Motor neuron (in vitro differentiated cells): Measurements from ENCODE around the gene CDH1. TPM values are rescaled to one million over a fixed set of nuclear protein-coding genes. Genes with fewer than 3 reads are reported as not detected.

ENCODE experiments used
- ATAC-seq, 8 experiments: fragments of 200-7000 bp; cut with Tn5 transposase; replicated peaks in 6 of 8; 2 replicates each; pipeline ENCODE4 v1.8.0; 2021; ENCODE audit warnings: mild to moderate bottlenecking in 8 of 8, moderate library complexity in 8 of 8
- H3K27ac ChIP-seq, 2 donors: fragments of 250-450 bp; sonication (Bioruptor Pico); 2 replicates each; pipeline ENCODE4 v1.9.0; 2021; ENCODE audit warnings: antibody characterized with exemption in 2 of 2, mild to moderate bottlenecking in 2 of 2, moderate library complexity in 1 of 2
- H3K4me1 ChIP-seq, 2 donors: fragments of 250-450 bp; sonication (Bioruptor Pico); replicated peaks in 1 of 2; 2 replicates each; pipeline ENCODE4 v1.6.1; 2021; ENCODE audit warnings: antibody characterized with exemption in 2 of 2, mild to moderate bottlenecking in 2 of 2, moderate library complexity in 1 of 2
- H3K4me3 ChIP-seq, 5 donors: fragments of 250-450 bp; sonication (Bioruptor Pico); 2 replicates each; pipeline ENCODE4 v1.9.0; 2021; ENCODE audit warnings: antibody characterized with exemption in 5 of 5, mild to moderate bottlenecking in 5 of 5, moderate library complexity in 4 of 5
- WGBS, 10 experiments: fragments of 450-650 bp; shearing (Covaris generic); methylation state at CpG; one replicate each; pipeline ENCODE4 v1.0.0; 2022; 5-methylcytosine and 5-hydroxymethylcytosine counted together
- in situ Hi-C, 9 experiments: fragments of 400-800 bp; cut with MboI; loops; one replicate each; pipeline ENCODE4 v1.15.0; 2021; ENCODE audit warnings: low sequenced_read_pairs in 9 of 9, low pct_unique_long_range_greater_than_20kb in 2 of 9; ENCODE audit not compliant: unreplicated experiment in 9 of 9
- total RNA-seq, 8 experiments: library from RNA; unstranded; fragments of 300-600 nt; gene quantifications; 2 replicates each; pipeline versions ENCODE4 v1.2.3 to v1.2.4, GENCODE V29; 2022

The CDH1 gene
- total RNA-seq, 8 experiments from 2014 or later, result 0.09 to 6.8 (median 0.55) TPM

DNA sequence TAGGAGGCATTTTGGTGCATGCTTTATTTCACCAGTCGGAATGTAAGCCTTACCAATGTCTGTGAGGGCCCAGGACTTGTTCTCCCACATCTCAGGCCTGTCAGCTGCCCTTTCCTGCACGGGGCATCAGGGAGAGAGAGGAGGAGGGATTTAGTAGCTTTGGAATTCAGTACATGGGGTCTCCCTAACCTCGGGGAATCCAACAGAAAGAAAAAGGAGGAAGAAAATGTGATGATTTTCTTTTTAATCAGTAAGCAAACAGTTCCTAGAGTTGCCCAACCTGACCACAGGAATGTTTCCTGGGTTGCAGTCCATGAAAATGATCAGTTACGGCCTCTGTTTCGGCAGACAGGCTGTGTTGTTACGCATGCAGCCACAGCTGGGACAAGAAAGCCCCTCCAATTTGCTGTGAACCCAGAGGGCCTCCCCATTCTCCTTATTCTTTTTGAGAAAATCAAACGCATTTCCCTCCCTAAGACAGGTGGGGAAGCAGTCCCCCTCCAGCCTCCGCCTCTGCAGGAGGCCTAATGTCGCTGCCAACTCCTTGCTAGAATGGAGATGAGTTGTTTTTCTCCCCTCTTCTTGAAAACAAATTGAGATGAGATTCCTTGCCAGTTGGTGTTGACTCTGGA, 53.2 kb downstream of the CDH1 start:
- in situ Hi-C loops, result no loop called here
- ATAC-seq, result peak in 1 of 8 experiments; percentile 50

DNA sequence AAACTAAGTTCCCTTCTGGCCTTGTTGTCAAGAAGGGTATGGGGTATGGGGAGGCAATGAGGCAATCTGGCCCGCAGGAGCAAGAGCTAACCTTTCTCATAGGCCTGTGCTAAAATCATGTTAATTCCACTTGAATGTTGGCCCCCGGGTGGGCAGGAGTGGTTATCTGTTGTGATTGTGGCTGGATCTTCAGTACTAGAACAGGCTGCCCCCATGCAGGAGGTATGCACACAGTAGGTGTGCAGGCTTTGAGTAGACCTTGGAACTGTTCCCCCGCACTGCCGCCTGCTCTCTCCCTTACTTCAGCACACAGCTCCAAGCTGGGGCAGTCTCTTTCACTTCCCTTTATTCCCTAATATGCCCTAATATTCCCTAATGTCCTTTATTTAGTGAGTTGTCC, 53.9 kb downstream of the CDH1 start:
- in situ Hi-C loops, result no loop called here
- no peak overlapping the region for H3K27ac ChIP-seq
- WGBS, 10 experiments, result 0 to 100% (median 94%) methylated on average over 1 to 4 of the region's 4 CpGs; no CpG with 5 or more reads in 3 of the 10 experiments

More for the DNA sequence above, 53.2 kb downstream of the CDH1 start:
- no peak overlapping the region for H3K4me3 ChIP-seq
- H3K27ac ChIP-seq, result peak overlapping the region in 1 of 2 donors; percentile 16
- 20 to 93% (median 59%) methylated on average over 2 to 9 of the region's 9 CpGs; no CpG with 5 or more reads in 3 of the 10 experiments for WGBS, 10 experiments
- H3K4me1 ChIP-seq, result peaks cover 5 to 25% of the 10 kb centered on the region in 2 donors

DNA sequence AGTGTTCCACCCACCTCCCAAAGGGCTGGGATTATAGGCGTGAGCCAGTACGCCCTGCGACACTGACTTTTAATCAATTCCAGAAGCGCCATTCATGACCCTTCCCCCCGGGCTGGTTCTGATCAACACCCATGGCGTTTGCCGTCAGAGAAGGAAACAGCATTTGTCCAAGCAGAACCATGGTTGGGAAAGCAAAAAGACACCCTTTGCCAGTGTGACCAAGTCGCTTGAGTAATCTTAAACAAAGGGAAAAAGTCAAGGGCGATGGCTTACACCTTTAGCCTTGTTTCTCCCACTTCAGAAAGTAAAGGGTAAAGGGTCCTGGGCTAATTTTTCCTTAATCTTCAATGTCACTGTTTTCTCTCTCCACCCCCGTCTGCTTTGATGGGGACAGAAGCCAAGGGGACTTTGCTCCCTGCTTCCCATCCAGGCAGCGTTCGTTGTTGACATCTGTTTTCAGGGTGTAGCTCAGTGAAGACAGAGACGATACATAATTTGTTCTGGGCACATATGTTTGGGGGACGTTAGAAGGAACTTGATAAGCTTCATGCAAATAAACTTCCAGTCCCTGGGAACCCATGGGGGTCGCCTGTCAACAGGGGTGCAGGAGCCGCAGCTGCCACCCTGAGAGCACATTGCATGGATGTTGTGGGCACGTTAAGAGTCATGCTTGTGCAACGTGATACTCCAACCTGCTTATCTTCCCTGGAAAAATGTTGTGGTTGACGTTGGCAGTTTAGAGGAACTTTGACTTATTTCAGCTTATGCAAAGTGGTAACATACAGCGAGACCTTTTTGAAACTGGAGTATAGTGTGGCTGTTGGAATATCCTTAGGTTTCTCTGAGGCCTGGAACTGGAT, 55.6 kb downstream of the CDH1 start:
- WGBS, 10 experiments, result 25 to 100% (median 71%) methylated on average over 1 to 14 of the region's 20 CpGs; no CpG with 5 or more reads in 1 of the 10 experiments
- H3K4me3 ChIP-seq, result no peak overlapping the region
- in situ Hi-C loops, result no loop called here

More for the DNA sequence above, 53.9 kb downstream of the CDH1 start:
- peaks cover 5 to 25% of the 10 kb centered on the region in 2 donors for H3K4me1 ChIP-seq
- no peak overlapping the region for H3K4me3 ChIP-seq
- ATAC-seq, result no peak

DNA sequence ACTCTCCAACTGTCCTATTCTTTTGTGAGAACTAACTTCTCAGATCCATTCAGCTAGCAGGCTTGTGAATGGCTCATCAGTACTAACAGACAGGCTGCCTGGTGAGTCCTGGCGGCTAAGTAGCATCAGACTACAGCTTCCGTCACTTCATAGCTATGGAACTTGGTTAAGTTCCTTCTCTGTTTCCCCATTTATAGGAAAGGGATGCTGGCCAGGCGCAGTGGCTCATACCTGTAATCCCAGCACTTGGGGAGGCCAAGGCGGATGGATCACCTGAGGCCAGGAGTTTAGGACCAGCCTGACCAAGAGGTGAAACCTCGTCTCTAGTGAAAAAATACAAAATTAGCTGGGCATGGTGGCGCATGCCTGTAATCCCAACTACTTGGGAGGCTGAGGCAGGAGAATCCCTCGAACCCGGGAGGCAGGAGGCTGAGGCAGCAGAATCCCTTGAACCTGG, 56.3 kb downstream of the CDH1 start:
- 70 to 100% (median 86%) methylated on average over 1 to 5 of the region's 8 CpGs; no CpG with 5 or more reads in 1 of the 10 experiments for WGBS, 10 experiments
- Histone ChIP-seq H3K27ac (no peak overlapping the region), H3K4me1 (peaks cover 0 to 10% of the 10 kb centered on the region in 2 donors), H3K4me3 (no peak overlapping the region)
- ATAC-seq, result no peak
- in situ Hi-C loops, result no loop called here

More for the DNA sequence above, 55.6 kb downstream of the CDH1 start:
- peak in 1 of 8 experiments; percentile 79 for ATAC-seq
- Histone ChIP-seq H3K27ac (no peak overlapping the region), H3K4me1 (peaks cover 0 to 10% of the 10 kb centered on the region in 2 donors)

DNA sequence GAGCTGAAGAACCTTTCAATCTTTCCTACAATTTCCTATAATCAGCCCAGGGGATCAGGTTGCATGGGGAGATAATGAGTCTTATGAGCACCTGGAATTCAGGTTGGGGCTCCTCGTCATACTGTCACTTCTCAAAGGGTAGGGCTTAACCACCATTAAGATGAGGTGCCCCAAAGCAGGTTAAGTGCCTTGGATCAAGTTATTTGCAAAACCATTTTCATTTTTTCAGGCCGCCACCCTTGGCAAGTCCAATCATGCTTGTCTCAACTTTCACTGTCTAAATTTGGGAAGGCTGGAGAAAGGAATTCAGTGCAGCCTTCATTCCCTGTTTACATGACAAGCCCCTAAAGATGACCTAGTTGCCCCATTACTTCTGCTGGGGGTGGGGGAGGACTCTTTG, 61.3 kb downstream of the CDH1 start:
- H3K4me1 ChIP-seq, result peaks cover 0 to 3% of the 10 kb centered on the region in 2 donors
- in situ Hi-C loops, result no loop called here
- H3K27ac ChIP-seq, result no peak overlapping the region
- ATAC-seq, result peak in 1 of 8 experiments; percentile 13
- WGBS, 10 experiments, result 0 to 94% (median 75%) methylated on average over 1 to 2 of the region's 2 CpGs; no CpG with 5 or more reads in 2 of the 10 experiments
- no peak overlapping the region for H3K4me3 ChIP-seq

DNA sequence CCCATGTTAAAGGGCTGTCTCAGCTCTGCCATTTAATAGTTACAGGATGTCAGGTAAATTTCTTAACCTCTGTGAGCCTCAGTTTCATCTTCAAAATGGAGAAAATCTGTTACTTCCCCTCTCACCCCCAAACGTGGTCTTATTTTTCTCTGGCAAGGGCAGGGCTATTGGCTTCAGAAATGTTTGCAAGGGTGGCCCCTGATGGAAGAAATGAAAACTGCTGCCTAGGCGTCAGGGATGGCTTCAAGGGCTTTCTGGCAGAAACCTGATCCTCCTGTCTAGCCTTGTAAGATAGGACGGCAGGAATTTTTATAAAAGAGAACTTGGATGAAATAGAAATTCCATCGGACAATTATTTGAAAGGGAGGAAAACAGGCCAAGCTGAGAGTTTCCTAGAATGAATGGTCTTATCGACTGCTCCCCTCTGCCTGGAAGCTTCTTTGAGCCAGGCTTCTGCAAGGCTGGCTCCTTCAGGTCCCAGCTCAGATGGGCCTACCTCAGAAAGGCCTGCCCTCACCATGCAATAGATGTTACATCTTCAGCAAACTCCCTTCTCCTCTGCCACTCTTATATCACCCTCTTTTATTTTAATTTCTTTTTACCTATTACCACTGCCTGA, 63.3 kb downstream of the CDH1 start:
- peaks cover 0 to 3% of the 10 kb centered on the region in 2 donors for H3K4me1 ChIP-seq
- in situ Hi-C loops, result loop anchor here in 1 of 9 experiments (10.0 kb wide), 1 partner anchor 96 kb away; no protein-coding TSS in a partner anchor
- H3K4me3 ChIP-seq, result no peak overlapping the region
- H3K27ac ChIP-seq, result no peak overlapping the region
- WGBS, 10 experiments, result 0 to 75% (median 11%) methylated on average over 1 to 4 of the region's 5 CpGs; no CpG with 5 or more reads in 2 of the 10 experiments
- ATAC-seq, result peak; percentile 33 to 99 (median 86)

DNA sequence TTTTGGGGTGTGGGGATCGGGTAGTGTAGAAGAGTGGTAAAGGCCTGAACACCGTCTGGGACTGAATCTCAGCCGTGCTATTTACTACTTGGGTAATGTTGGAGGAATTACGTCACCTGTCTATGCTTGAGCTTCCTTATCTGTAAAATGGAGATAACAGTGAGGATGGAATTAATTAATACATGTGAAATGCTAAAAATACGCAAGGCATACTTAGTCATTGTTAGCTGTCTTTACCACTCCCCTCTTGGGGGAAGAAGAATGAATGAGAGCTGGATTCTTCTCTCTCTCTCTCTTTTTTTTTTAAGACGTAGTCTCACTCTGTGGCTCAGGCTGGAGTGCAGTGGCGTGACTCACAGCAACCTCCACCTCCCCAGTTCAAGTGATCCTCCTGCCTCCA, 65.1 kb downstream of the CDH1 start:
- no peak overlapping the region for H3K4me3 ChIP-seq
- ATAC-seq, result peak in 1 of 8 experiments; percentile 80
- H3K4me1 ChIP-seq, result peaks cover 0 to 3% of the 10 kb centered on the region in 2 donors
- no peak overlapping the region for H3K27ac ChIP-seq
- in situ Hi-C loops, result loop anchor here in 1 of 9 experiments (10.0 kb wide), 1 partner anchor 97 kb away; no protein-coding TSS in a partner anchor
- WGBS, 10 experiments, result 20 to 100% (median 85%) methylated on average over 1 to 7 of the region's 7 CpGs; no CpG with 5 or more reads in 4 of the 10 experiments

DNA sequence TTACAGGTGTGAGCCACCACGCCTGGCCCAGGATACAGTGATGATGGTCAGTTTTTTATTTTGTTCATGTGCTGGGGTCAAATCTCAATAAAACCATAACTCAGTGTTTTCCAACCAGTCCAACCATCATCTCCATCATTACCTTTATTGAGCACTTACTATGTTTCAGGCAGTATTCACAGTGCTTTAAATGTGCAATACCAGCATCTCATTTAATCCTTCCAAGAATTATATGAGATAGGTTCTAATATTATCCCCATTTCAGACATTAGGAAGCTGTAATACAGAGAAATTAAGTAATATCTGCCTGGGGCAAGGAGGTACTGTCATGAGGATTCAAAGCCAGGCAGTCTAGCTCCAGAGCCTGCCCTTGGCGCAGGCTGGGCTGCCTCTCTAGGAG, 69.3 kb downstream of the CDH1 start:
- no peak overlapping the region for H3K27ac ChIP-seq
- in situ Hi-C loops, result loop anchor here in 1 of 9 experiments (10.0 kb wide), 1 partner anchor 102 kb away; no protein-coding TSS in a partner anchor
- 83 to 100% (median 100%) methylated on average over 1 of the region's 2 CpGs; no CpG with 5 or more reads in 5 of the 10 experiments for WGBS, 10 experiments
- no peaks in the 10 kb centered on the region for H3K4me1 ChIP-seq
- H3K4me3 ChIP-seq, result no peak overlapping the region
- ATAC-seq, result no peak

DNA sequence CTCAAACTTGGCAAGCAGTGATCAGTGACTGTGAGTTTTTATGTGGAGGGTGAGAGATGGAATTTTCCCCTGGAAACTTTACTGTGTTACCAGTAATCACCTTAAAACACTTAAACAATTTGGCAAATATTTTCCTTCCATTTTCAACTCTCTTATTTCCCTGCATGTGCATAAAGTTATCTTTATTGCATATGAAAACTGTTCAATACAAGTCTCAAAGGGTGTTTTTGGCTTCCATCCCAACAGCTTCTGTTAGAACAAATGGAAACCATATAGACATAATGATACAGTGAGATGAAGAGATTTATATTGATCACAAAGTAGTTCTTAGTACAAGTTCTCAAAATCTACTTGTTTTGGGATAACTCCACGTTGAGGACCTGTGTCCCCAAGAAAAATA, 69.9 kb downstream of the CDH1 start:
- 40 to 60% (median 55%) methylated on average over 1 of the region's 1 CpG; no CpG with 5 or more reads in 5 of the 10 experiments for WGBS, 10 experiments
- H3K4me3 ChIP-seq, result no peak overlapping the region
- ATAC-seq, result no peak
- no peaks in the 10 kb centered on the region for H3K4me1 ChIP-seq
- no peak overlapping the region for H3K27ac ChIP-seq
- in situ Hi-C loops, result loop anchor here in 1 of 9 experiments (10.0 kb wide), 1 partner anchor 102 kb away; no protein-coding TSS in a partner anchor

DNA sequence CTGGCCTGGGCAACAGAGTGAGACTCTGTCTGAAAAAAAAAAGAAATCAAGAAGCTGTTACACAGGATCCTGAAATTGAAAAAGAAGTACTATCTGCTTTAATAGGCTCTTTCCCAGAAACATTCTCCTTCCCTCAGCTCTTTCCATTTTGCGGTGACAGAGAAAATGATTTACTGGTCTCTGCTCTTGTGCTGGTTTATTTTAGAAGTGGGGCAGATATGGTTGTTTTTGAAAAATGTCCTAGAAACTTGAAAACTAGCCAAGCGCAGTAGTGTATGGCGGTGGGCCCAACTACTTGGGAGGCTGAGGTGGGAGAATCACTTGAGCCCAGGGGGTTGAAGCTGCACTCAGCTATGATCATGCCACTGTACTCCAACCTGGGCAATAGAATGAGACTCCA, 77.4 kb downstream of the CDH1 start:
- 90 to 100% (median 100%) methylated on average over 1 to 3 of the region's 3 CpGs; no CpG with 5 or more reads in 5 of the 10 experiments for WGBS, 10 experiments
- no peaks in the 10 kb centered on the region for H3K4me1 ChIP-seq
- H3K4me3 ChIP-seq, result no peak overlapping the region
- no peak for ATAC-seq
- in situ Hi-C loops, result no loop called here
- H3K27ac ChIP-seq, result no peak overlapping the region

DNA sequence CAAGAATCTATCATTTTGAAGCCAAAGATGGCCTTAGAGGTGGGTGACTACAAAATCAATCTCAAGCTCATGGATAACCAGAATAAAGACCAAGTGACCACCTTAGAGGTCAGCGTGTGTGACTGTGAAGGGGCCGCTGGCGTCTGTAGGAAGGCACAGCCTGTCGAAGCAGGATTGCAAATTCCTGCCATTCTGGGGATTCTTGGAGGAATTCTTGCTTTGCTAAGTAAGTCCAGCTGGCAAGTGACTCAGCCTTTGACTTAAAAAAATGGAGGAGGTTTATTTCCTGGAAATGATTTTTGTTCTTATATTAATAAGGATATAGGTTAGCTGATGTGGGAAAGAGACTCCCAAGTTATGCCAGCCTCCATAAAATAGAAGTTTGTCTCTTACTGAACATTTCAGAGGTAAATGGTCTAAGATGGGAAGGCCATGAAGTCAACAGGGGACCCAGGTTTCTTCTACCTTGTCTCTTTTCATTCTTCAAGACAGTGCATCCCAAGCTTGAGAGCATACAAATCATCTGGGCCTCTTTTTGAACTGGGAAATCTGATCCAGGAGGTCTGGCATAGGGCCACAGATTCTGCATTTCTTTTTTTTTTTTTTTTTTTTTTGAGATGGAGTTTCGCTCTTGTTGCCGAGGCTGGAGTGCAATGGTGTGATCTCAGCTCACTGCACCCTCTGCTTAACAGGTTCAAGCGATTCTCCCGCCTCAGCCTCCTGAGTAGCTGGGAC, 86.5 kb downstream of the CDH1 start:
- 10 to 100% (median 59%) methylated on average over 2 to 7 of the region's 8 CpGs; no CpG with 5 or more reads in 1 of the 10 experiments for WGBS, 10 experiments
- Histone ChIP-seq H3K27ac (no peak overlapping the region), H3K4me3 (no peak overlapping the region), H3K4me1 (no peaks in the 10 kb centered on the region)
- peak in 3 of 8 experiments; percentile 72 to 96 (median 86) for ATAC-seq
- in situ Hi-C loops, result no loop called here

DNA sequence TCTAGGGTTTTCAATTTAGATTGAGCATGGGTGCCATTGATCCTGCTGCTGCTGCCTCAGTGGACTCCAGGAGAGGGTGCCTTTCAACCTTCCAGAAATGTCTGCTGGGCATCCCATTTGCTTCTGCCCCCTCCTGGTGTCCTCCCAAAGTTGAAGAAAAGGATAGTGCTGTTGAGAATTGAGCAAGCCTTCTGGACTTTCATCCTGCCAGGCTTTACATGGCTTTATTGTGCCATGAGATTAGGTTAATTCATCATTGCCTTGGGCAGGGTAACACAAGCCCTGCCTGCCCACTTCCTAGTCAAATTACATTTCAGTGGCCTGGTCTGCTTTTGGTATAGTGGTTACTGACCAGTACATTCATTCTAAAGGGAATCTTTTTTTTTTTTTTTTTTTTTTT, 88.3 kb downstream of the CDH1 start:
- no peak overlapping the region for H3K27ac ChIP-seq
- no peak overlapping the region for H3K4me3 ChIP-seq
- no peak for ATAC-seq
- H3K4me1 ChIP-seq, result no peaks in the 10 kb centered on the region
- in situ Hi-C loops, result no loop called here
